Dermis blood vessel endothelial cell (primary cell): ENCODE data around the gene ZNF212. TPM values are rescaled to one million over a fixed set of nuclear protein-coding genes. Genes with fewer than 3 reads are reported as not detected.
"Not testable (repeated sequence)": the region's sequence is repeated elsewhere in the genome, so short reads cannot be mapped to it uniquely, and the experiment has no call there.

ENCODE experiments used
- DNase-seq: peaks from one replicate; pipeline ENCODE4 v3.0.0; 2010
- total RNA-seq: library from RNA; depleted of rRNA; stranded (reverse); fragments of >200 nt; gene quantifications from 2 replicates; pipeline ENCODE4 v1.2.3, GENCODE V29; 2014

ZNF212 gene
- total RNA-seq, 1 donor from 2014 or later: 3.7 TPM

DNA sequence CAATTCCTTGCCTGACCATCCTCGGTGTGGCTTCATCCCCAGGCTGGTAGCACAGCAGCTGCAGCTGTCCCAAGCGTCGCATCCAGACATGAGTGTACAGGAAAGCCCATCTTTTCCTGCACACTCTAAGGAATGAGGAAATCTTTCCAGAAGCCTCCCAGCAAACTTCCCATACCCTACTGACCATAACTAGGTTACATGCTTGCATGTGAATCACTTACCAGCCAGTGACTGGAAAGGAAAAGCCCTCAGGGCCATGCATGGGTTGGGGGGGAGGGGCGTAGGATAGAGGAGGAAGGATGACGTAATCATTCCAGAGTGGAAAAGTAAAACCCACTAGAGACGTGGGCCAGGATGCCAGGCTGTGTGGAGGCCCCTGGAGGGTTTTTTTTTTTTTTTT, 18.9 kb upstream of the ZNF212 start:
- peak; percentile 55 for DNase-seq

DNA sequence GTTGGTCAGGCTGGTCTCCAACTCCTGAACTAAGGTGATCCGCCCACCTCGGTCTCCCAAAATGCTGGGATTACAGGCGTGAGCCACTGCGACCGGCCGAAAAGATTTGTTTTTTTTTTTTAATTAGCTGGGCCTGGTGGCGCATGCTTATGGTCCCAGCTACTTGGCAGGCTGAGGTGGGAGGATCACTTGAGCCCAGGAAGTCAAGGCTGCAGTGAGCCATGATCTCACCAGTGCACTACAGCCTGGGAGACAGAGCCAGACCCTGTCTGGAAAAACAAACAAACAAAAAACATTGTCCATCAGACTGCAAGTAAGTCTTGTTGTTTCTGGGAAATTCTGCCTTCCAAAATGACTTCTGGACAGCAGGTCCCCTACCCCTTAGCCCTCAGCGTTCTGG, 16.3 kb upstream of the ZNF212 start:
- DNase-seq: no peak

DNA sequence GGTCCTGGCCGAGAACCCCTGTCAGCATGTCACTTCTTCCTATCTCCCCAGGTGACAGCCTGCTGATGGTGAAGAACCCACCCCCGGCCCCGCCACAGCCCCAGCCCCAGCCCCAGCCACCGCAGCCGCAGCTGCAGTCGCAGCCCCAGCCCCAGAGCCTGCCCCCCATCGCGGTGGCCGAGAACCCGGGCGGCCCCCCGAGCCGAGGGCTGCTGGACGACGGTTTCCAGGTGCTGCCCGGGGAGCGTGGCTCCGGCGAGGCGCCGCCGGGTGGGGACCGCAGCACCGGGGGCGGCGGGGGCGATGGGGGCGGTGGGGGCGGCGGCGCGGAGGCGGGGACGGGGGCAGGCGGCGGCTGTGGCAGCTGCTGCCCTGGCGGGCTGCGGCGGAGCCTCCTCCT, 15.7 kb upstream of the ZNF212 start:
- DNase-seq: no peak

DNA sequence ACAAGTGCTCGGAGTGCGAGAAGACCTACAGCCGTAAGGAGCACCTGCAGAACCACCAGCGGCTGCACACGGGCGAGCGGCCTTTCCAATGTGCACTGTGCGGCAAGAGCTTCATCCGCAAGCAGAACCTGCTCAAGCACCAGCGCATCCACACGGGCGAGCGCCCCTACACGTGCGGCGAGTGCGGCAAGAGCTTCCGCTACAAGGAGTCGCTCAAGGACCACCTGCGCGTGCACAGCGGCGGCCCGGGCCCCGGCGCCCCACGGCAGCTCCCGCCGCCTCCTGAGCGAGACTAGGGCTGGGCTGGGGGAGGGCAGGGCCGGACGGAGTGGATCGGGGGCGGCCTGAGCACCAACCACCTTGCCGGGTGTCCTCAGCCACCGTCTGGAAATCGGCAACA, 15.1 kb upstream of the ZNF212 start:
- DNase-seq: no peak

DNA sequence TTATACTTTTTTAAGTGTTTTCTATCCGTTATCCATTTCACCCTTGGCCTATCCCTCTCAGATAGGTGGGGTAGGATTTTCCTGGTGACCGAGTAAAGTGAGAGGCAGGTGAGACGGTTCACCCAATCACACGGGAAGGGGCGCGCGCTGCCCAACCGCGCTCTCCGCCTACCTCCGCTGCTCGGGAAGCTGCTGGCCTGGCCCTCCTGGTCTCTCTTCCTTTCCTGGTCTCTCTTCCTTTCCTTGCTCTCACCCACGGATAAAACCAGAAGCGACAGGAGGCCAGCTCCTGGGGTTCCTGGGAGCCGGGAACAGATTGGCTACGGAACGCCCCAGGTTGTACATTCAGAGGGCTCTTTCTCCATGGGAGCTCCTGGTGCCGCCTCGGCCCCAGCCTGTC, 14.3 kb upstream of the ZNF212 start:
- DNase-seq: no peak

DNA sequence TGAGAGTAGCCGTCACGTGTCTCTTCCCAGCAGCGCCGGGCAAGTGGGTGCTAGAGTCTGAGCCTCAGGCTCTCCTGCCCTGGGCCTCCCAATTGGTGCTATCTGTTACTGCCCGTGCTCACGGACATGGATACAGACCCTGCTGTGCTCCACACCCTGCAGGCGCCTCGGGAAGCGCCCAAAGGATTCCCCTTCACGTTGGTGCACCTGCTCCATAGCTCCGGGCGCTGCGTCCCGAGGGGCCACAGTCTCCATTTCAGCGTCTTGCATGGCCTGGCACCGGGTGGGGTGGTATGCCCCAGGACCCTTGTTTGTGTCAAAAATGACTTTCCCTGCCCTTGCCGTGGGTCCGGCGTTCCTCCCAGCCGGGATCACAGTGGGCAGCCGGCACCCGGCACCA, 13.8 kb upstream of the ZNF212 start:
- DNase-seq: no peak

DNA sequence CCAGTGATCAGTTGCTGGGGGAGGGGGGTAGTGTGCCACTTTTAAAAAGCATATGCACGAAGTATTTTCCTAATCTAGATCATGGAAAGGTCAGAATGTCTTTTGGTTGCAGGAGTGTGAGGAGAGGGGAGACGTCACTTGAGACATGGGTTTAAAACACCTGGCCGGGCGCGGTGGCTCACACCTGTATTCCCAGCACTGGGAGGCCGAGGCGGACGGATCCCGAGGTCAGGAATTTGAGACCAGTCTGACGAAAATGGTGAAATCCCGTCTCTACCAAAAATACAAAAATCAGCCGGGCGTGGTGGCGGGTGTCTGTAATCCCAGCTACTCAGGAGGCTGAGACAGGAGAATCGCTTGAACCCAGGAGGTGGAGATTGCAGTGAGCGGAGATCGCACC, 13.1 kb upstream of the ZNF212 start:
- not testable (repeated sequence) for DNase-seq

DNA sequence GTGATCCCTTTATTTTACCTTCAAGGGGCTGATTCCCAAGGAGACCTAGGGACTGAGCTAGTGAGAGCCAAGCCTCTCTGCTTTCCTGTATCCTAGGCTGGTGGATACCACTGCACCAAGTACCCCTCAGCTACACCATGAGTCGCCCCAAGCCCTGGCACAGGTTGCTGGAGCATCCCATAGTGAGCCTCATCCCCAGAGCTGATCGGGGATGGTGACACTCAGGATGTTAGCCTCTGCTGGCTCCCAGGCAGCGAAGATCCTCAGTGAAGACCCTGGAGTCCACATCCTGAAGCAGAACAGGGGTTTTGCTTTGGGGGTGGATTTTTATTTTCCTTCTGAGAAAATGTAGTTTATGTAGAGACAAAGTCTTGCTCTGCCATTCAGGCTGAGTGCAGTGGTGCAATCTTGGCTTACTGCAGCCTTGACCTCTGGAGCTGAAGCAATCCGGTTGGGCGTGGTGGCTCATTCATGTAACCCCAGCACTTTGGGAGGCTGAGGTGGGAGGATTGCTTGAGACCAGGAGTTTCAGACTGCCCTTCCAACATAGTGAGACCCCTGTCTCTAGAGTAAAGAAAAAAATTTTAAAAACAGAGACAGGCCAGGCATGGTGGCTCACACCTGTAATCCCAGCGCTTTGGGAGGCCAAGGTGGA, 12.5 kb upstream of the ZNF212 start:
- no peak for DNase-seq

DNA sequence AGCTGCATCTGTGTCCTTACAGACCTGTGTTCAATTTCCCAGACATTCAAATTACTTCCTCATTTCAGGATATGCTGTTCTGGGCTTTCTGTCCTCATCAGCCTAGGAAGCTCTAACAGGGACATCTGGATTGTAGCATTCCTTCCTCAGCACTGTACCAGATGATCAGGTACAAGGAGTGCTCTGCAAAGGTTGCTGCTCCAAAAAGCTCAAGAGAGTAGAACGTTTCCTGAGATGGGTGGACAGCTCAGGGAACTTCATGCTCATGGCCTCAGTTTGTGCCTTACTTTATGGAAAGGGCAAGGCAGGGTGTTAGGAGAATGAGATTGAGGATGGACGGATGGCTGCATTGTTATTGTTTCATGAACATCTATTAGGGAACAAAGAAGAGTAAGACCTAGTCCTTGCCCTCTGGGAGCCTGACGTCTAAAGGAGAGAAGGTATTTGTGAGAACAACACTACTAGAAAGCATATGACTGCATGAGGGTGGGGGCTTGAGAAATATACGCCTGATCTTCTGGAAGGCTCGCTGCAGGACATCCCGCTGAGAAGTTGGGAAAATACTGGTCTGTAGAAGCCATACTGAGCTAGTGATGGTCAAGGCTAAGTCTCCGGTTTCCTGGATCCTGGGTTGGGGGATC, 10.5 kb upstream of the ZNF212 start:
- DNase-seq: no peak

DNA sequence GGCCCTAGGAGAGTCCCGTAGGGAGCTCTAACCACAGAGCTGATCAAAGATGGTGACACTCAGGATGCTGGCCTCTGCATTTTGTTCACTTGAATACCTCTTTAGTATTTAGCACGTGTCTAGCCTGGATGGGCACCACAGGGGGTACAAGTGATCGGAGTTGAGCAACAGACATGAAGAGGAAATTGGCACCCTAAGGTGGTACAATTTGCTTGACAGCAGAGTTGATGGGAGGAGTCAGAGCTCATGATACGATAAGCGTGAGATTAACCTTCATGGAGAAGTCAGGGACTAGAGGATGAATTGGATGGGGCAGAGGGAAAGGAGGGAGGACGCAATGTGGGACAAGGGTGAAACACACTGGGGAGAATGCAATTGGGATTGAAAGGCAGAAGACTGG, 9.9 kb upstream of the ZNF212 start:
- DNase-seq: no peak

DNA sequence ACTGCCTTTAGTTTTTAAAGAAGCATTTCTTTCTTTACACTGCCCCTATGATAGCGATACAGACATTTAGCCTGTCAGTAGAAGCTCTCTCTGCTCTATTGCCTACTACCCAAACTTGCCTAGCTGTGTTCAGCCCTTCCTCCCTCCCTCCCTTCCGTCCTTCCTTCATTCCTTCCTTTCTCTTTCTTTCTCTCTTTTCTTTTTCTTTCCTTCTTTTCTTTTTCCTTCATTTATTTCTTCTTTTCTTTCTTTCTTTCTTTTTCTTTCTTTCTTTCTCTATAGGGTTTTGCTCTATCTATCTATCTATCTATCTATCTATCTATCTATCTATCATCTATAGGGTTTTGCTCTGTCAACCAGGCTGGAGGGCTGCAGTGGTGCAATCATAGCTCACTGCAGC, 7.1 kb upstream of the ZNF212 start:
- no peak for DNase-seq

DNA sequence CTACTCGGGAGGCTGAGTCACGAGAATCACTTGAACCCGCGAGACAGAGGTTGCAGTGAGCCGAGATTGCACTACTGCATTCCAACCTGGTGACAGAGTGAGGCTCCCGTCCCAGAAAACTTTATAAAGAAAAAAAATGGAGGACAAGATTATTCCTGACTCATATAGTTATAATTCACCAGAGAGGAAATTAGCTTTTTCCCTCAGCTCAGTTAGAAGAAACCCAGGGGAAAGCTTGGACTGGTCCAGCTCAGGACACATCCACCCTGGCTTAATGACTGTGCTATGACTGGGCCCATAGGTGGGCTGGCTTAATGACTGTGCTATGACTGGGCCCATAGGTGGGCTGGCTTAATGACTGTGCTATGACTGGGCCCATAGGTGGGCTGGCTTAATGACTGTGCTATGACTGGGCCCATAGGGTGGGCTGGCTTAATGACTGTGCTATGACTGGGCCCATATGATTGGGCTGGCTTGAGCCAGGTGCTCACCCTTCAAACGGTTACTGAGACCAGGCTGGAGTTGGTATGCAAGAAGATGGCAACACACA, 5.7 kb upstream of the ZNF212 start:
- peak; percentile 27 for DNase-seq

DNA sequence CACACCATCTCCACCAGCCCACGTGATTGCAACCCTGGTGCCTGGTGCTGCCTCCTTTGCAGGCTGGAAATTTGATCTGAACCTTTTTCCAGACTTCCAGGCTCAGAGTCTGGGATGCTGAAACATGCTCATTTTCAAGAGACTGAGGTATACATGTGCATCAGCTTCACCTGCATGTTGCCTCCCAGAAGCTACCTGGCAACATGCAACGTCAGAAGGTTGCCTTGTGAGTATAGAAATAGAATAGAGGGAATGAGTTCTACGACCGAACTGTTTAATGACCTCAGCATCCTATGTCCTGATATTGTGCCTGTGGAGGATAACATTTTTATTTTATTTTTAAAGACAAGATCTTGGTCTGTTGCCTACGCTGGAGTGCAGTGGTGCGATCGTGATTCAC, 1.9 kb upstream of the ZNF212 start:
- DNase-seq: no peak

DNA sequence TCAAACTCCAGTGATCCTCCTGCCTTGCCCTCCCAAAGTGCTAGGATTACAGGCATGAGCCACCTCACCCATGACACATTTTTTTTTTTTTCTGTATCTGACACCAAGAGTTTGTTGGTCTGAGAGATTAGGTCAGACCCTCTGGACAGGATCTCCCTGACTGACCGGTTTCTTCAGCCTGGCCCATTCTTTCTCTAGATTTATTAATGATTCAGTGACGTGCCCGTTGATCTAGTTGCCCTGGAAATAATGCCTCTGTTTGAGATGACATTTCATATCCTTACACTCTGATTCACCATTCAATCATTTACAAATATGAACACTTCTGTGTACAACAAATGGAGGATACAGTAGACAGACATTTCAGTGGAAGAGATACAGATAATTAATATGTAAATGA, 1.4 kb upstream of the ZNF212 start:
- DNase-seq: no peak

DNA sequence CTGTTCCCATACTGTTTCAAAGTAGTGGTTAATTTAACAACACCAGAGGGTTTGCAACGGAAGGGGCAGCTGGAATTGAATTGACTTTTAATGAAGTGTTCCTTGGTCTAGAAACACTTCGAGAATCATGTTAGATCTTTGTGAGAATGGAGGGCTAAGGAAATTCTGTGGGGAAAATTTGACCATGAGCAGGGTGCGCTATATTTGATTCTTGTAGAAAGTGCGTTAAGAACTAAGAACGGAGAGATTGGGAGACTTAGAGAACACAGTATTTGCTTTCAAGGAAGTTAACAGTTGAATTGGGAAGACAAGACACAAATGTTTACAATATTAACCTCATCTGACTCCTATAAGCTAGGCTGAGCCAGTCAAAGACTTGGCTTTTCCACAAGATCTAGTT, 1.2 kb downstream of the ZNF212 start:
- no peak for DNase-seq

DNA sequence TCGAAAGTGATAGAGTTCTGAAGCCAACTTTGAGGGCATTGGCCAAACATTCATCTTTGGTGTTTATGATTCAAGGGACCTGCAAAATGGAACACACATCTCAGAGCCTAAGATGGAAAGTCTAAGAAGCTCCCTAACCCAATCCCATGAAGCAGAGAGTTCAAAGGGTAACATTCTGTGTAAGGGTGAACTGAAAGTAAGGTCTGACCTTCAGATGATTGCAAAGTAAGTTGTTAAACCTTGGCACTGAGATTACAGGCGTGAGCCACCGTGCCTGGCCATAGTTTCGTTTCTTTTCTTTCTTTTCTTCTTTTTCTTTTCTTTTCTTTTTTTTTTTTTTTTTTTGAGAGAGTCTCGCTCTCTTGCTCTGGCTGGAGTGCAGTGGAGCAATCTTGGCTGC, 2.2 kb downstream of the ZNF212 start:
- no peak for DNase-seq

DNA sequence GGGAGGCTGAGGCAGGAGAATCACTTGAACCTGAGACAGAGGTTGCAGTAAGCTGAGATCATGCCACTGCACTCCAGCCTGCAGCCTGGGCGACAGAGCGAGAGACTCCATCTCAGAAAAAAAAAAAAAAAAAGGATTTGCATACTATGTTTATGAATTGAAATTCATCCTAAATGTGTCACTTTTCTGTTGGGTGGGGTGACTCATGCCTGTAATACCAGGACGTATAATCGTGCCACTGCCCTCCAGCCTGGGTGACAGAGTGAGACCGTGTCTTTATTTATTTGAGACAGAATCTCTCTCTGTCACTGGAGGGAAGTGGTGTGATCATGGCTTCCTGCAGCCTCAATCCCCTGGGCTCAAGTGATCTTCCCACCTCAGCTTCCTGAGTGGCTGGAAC, 5.8 kb downstream of the ZNF212 start:
- no peak for DNase-seq

DNA sequence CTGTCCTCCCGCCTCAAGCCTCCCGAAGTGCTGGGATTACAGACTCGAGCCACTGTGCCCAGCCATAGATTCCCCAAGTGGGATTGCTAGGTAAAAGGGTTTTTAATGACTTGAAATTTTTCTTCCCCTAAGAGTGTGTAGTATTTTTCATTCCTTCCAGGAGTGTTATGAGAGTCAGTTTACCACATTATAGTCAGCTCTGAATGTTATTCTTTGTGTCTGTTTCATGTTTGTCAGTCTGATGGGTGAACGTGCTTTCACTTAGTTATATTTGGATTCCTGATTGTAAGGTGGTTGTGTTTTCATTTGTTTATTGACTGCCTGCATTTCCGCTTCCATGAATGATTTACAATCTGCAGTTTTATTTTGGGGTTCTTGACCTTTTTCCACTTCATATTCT, 6.3 kb downstream of the ZNF212 start:
- no peak for DNase-seq

DNA sequence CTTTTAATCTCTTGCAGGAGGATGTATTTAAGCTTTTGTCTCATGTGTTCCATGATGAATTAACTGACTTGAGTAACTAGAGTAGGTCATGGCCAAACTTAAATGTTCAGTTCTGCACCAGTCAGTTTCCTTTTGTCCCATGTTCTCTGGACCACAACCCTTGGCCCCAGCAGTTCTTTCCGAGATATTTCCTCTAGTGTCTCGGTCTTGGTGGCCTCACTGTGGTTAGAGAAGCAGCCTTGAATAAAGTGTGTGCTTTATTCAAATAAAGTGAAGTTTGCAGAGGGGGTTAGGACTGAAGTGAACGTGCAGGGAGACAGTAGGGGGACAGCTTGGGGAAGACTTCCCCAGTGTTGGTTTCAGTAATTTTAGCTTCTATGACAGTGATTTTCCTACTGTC, 9.3 kb downstream of the ZNF212 start:
- no peak for DNase-seq

DNA sequence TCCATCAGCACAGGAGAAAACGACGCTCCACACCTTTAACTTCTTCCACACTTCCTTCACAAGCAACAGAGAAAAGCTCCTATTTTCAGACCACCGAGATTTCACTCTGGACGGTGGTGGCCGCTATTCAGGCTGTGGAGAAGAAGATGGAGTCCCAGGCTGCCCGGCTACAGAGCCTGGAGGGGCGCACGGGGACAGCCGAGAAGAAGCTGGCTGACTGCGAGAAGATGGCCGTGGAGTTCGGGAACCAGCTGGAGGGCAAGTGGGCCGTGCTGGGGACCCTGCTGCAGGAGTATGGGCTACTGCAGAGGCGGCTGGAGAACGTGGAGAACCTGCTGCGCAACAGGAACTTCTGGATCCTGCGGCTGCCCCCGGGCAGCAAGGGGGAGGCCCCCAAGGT, 10.7 kb downstream of the ZNF212 start:
- DNase-seq: not testable (repeated sequence)

DNA sequence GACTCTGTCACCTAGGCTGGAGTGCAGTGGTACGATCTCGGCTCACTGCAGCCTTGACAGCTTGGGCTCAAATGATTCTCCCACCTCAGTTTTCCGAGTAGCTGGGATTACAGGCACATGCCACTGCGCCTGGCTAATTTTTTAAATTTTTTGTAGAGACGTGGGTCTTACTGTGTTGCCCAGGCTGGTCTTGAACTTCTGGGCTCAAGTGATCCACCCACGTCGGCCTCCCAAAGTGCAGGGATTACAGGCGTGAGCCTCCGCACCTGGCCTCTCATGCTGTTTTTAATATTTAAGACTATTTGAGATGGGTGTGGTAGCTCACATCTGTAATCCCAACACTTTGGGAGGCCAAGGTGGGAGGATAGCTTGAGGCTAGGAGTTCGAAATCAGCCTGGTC, 12.1 kb downstream of the ZNF212 start:
- DNase-seq: not testable (repeated sequence)

DNA sequence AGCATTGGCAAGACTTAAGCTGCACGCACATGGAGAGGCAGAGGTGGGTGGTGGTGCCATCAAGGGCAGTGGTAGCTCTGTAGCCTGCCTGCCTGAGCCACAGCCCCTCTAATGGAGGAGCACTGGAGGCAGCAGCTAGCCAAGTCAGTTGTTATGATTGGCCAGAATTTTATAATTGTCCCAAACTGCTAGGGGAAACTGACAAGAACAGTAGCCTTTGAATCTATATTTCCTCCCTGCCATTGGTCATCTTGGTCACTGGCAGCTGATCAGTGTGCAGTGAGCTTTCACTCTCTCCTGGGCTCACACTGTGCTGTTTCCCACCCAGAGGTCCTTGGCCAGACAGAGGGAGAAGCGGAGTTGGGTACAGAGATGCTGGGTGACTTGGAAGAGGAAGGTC, 12.9 kb downstream of the ZNF212 start:
- DNase-seq: no peak

DNA sequence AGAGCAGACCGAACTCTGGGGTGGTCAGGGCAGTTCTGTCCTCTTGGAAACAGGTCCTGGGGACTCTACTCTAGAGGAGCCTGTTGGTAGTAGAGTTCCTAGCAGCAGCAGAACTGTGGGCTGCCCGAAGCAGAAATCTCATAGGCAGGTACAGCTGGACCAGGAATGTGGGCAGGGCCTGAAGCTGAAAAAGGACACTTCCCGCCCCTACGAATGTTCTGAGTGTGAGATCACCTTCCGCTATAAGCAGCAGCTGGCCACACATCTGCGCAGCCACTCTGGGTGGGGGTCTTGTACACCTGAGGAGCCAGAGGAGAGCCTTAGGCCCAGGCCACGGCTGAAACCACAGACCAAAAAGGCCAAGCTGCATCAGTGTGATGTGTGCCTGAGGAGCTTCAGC, 14.2 kb downstream of the ZNF212 start:
- no peak for DNase-seq

DNA sequence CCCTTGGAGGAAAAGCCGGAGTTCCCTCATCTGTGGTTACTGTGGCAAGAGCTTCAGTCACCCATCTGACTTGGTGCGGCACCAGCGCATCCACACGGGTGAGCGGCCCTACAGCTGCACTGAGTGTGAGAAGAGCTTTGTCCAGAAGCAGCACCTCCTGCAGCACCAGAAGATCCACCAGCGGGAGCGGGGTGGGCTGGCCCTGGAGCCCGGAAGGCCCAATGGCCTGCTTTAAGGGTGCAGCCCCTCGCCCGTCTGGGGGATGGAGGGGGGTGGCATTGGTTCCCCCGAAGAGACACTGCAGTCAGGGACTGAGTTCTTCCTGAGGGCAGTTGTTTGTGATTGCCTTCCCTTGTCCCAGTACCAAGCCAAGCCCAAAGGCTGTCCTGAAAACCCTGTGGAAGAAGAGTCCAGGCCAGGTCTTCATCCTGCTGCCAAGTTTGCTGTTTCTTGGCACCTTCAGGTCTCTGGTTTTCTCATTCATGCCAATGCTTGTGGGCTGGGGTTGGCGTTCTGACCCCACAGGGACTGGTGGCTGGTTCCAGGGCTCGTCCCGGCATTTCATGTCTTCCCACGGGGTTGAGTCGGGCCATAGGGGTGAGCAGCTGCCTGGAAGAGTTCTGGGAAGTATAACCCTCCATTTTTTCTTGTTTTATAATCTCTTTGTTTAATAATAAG, 14.9 kb downstream of the ZNF212 start:
- no peak for DNase-seq
